Measurements from ENCODE around the gene CACNA1A.

GRCh38 chr19:13267131-13267530 lies 239.1 kb downstream of the CACNA1A start:
- TF ChIP-seq CTCF (IDR thresholded peaks at IDR 0.05) (no peak), POLR2A (IDR thresholded peaks at IDR 0.05) (no peak)
